SH-SY5Y (cell line): ENCODE results near the gene SKAP1.

Source experiments
- GATA2 ChIP-seq: IDR thresholded peaks from 2 replicates; pipeline ENCODE4 v1.6.1; 2011; ENCODE audit warnings: mild to moderate bottlenecking, low read depth, low read length
- GATA3 ChIP-seq: IDR thresholded peaks from 2 replicates; pipeline ENCODE4 v1.6.1; 2011; ENCODE audit warnings: low read depth, mild to moderate bottlenecking, low read length, moderate library complexity

DNA sequence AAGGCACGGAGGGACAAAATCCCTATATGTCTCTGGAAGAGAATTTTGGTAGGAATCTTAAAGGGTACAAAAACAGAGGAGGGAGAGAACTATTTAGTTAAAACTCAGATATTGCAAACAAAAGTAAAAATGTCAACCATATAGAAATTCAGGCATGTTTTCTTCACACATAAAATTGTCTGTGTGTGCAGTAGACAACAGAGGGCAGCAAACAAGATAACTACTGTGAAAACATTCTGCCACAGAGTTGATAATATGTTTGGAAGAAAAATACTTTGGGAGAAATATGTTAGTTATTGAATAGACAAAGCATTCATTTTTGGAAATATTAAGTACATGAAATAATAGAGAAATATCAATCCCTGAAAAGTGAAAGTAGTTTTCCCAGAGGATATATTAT is 266.2 kb downstream of the SKAP1 start:
- TF ChIP-seq GATA2, result no peak
- no peak for TF ChIP-seq GATA3
